8988T (cell line): ENCODE results near the gene CAD.
A peak's percentile ranks its signal among the peaks of the same experiment; 100 is the strongest.

ENCODE experiments used
- DNase-seq: peaks from one replicate; pipeline ENCODE4 v3.0.0; 2011

The CAD gene

GRCh38 chr2:27199241-27199640, 17.9 kb upstream of the CAD start:
- no peak for DNase-seq

- no peak for DNase-seq
These were observed 15.5 kb upstream of the CAD start for GRCh38 chr2:27201675-27202074.

- DNase-seq = no peak
These were observed 14.3 kb upstream of the CAD start for GRCh38 chr2:27202854-27203253.

GRCh38 chr2:27203741-27204140, 13.4 kb upstream of the CAD start:
- no peak for DNase-seq

GRCh38 chr2:27204566-27204965, 12.6 kb upstream of the CAD start:
- no peak for DNase-seq

- DNase-seq = no peak
These were observed 12.0 kb upstream of the CAD start for GRCh38 chr2:27205206-27205605.

- DNase-seq = no peak
These were observed 10.8 kb upstream of the CAD start for GRCh38 chr2:27206346-27206745.

- DNase-seq = no peak
These were observed 8.6 kb upstream of the CAD start for GRCh38 chr2:27208486-27209050.

- DNase-seq = no peak
These were observed 7.4 kb upstream of the CAD start for GRCh38 chr2:27209621-27210401.

GRCh38 chr2:27211241-27211942, 5.8 kb upstream of the CAD start:
- DNase-seq = peak; percentile 37

- DNase-seq = peak; percentile 92
These were observed 5.1 kb upstream of the CAD start, which contains the start of the genes ATRAID and SLC5A6 for GRCh38 chr2:27211943-27212625. Gene ATRAID, plus strand, starts transcription at chr2:27212041. Its CDS starts 328 bp downstream, at chr2:27212369. Gene SLC5A6, minus strand, starts transcription at chr2:27212268. Its CDS starts 4,618 bp downstream, at chr2:27207650.

GRCh38 chr2:27212626-27213471, 4.3 kb upstream of the CAD start:
- DNase-seq = no peak

GRCh38 chr2:27214941-27215340, 2.2 kb upstream of the CAD start:
- DNase-seq = no peak

GRCh38 chr2:27216416-27217137, 592 bp upstream of the CAD start:
- DNase-seq = no peak

- DNase-seq = no peak
These were observed 1.4 kb downstream of the CAD start for GRCh38 chr2:27218614-27219013.

- no peak for DNase-seq
These were observed 1.9 kb downstream of the CAD start for GRCh38 chr2:27219091-27219490.

- DNase-seq = no peak
These were observed 2.9 kb downstream of the CAD start for GRCh38 chr2:27220091-27220490.

- DNase-seq = no peak
These were observed 4.0 kb downstream of the CAD start for GRCh38 chr2:27221166-27221565.

- no peak for DNase-seq
These were observed 5.2 kb downstream of the CAD start for GRCh38 chr2:27222407-27222806.

- DNase-seq = no peak
These were observed 6.2 kb downstream of the CAD start for GRCh38 chr2:27223416-27223815.

GRCh38 chr2:27225526-27225925, 8.4 kb downstream of the CAD start:
- DNase-seq = no peak

GRCh38 chr2:27227501-27227900, 10.3 kb downstream of the CAD start:
- no peak for DNase-seq
